ENCODE results near the gene RGS10.

Gene RGS10

DNA sequence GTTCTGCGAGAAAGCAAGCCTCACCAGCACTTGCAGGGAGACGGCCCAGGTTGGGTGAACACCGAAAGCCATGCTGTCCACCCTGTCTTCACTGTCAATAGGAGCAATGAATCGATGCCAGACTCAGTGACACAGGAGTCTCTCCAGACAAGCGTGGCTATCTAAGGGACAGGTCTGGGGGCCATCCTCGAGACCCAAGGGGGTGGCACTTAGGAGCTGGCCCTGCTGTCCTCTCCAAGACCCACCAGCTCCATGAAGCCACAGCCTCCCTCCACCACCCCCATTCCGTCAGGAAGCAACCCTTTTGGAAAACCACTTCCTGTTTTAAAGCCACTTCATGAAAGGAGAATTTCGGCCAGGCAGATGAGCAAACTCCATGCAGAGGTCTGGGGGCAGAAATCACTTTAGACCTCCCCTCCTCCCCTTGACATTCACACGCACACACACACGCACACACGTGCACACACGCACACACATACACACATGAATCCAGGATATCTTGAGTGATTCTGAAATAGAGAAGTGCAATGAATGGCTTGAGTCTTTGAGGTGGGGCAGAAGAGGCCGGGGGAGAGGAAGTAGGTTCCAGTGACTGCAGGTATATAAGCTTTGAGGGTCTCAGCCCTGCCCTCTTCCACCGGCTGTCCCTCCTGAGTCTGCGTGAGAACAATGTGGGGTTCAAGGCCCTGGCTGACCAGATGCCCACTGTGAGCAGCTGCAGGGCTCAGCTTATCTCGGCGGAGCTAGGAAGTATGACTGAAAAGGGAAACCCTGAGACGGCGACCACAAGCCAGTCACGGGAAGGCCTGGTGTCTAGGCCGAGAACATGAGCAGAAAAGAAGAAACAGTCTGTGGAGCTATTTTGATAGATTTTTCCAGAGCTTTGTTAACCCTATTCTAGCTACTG lies 25.0 kb downstream of the RGS10 start:
- DNase-seq: peak; percentile 48

DNA sequence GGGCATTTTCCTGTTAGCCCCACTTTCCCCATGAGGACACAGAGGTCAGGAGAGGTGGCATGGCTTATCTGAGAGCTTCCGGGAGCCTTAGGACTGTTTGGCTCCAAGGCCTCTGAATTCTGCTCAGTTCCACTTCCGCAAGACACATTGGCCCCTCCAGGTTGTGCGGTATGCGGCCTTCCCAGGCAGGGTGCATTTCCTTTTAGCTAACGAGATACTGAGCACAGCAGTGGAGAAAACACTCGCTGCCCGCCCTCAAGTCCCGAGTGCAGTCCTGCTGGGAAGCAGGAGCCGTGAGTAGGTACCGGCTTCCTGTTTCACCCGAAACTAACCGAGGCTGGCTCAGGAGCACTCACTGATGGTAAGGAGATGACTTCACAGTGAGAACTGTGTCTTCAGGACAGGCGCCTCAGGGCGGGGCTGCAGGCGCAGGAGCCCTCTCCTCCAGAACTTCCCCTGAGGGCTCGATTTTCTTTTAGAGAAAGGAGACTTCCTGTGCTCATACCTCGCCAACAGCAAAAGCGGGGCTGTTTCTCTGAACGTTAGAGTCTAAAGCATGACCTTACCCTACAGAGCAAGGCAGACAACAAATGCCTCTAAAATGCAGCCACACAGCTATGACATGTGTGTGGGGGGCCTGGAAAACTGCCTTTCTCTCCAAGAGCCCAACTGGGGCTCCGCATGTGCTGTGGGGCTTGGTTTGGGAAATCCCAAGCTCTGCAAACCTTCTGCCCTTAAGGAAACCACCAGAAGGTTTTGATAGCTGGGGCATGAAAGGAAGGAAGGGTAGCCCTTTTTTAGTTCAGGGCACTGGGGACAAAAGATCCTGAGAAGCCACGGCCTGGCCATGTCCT lies 25.9 kb downstream of the RGS10 start:
- DNase-seq: peak; percentile 46

DNA sequence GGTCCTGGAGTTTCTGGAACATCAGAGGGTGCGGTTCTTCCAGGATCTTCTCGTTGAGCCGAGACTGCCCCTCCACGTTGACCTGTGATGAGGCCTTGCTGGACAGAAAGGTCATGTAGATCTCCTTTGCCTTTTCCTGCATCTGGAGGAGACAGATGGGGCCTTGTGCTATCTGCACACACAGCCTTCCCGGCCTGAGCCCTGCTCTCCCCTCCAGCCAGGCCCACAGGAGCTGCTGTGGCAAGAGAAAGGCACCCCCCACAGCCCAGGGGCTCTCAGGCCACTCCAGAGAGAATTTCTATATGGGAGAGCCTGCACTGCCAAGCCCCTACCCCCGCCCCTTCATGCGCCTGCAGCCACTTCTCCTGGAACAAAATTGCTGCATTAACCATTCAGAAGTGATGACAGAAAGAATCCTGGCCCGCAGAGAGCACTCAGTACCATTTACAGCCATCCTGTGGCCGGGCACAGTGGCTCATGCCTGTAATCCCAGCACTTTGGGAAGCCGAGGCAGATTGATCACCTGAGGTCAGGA lies 26.9 kb downstream of the RGS10 start:
- no peak for DNase-seq

DNA sequence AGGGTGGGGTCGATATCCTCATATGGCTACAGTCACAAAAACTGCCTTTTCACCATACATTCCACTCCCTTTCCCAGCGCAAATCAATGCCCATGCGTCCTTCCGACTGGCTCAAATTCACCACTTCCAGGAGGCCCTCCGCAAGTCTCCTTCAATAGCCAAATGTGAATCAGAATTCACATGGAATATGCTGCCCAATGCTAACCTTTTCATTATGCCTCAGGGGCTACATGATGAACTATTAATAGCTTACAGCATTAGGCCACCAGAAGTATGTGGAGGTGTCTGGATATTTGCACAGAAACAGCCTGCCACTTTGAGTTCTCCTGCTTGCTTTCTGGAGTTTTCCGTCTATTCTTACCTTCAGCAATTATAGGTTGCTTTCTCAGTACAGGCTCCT lies 27.7 kb downstream of the RGS10 start:
- DNase-seq: no peak

DNA sequence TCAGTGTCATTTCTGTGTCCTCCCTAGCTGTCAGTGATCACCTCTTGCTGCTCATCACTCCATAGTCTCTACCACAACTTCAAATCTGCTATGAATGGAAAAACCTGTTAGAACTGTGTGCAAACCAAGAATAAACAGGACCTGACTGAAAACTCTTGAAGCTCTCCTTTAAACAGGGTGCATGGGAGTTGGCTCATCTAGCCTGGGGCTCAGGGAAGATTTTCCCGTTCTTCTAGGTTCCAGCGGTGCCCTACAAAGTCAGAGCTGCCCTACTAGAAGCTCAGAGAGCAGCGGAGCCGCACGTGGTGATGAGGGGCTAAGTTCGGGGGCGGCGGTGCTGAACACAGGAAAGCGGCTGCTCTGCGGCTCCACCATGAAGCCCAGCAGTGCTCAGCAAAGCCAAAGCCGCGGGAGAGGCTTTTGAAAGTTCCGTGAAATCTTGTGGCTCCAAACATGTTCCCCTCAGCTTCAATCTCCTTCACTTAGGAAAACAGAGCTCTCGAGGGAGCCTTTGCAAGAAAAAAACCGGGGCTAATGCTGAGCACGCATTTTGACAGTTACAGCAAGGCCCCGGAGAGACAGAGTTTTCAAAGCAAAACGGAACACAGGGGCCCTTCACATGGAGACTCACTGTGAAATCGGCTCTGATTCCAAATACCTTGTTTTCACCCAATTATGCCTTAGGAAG lies 30.5 kb downstream of the RGS10 start:
- no peak for DNase-seq

DNA sequence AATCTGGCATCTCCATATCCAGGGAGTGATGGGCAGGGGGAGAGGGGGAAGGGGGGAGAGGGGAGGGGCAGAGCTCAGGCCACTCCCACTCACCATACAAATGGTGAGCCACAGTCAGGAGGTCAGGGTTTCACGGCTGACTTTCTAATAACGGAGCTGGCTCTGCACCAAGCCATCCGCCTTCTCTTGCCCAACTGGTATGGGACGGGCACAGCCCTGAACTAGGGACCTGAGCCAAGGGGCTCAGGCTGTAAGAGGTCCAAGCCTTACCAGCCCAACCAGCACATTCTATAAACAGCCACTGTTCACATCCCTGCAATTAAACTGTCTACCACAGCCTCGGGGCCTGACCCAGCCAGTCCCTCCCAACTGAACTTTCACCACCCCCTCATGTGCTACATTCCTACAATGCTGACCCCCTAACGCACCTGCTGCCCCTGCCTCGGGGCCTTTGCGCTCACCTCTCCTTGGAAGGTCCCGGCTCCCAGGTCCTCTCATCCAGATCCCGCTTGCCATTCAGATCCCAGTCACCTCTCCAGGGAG lies 32.5 kb downstream of the RGS10 start:
- DNase-seq: no peak

DNA sequence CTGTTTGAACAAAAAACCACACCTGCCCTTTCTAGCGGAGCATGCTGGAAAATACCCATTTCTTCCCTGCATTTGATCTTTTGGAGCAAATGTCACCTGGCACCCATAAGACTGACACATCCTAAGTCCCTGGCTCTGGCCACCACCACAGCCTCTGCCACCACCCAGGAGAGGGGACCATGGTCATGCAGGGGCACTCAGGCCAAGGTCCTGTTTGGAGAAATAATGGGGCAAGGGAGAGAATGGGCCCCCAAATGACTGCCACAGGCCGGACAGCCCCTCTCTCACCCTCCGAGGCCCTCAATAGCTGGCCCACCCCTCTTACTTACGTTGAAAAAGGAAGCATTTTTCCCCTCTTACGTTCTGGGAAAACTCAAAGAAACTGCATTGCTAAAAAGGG lies 35.4 kb downstream of the RGS10 start:
- no peak for DNase-seq

DNA sequence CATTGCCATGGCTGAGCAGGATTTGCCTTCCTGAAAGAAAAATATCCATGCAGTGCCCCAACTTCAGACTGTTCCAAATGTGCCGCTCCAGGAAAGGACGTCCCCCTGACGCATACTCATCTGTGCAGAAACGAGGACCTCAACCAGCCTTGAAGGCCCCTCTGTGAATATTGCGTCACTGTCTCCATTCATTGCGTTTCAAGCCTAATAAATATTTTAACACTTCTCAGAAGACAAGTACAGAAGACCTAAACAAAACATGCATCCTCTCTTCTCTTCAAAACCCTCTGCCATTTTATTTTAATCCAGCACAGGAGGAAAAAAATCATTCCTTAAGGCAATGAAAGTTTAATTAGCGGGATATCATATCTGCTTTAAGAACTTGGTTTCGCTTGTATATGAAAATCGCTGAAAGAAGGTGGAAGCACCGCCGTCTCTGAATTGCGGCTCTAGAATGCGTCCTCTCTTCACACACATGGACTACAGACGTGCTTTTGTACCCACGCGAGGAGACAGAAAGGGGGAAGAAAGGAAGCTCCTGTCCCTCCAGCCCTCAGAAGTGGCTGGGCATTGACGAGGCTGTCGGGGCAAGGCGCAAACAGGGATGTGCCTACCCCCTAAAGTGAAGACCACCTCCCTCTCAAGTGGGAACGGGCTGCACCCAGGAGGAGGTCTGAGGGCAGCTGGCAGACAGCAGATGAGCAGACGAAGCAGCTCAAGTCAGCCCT lies 36.8 kb downstream of the RGS10 start:
- DNase-seq: no peak

DNA sequence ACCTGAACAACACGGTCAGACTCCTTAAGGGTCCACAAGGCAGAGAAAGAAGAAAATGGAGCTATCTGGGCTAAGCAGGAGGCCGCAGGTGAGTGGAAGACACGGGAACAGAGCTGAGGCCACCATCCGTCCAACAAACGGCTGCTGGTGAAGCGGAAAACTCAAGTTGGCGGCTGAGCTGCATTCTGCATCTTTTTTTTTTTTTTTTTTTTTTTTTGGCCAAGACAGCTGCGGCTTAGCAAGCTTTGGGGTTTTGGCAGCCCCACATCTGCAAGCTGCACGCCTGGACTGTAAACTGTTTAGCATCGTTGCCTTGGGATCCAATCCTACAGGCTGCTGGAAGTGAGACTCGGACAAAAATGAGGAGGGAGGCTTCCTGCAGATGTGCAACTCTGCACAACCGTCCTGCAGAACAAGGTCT lies 37.4 kb downstream of the RGS10 start:
- no peak for DNase-seq

DNA sequence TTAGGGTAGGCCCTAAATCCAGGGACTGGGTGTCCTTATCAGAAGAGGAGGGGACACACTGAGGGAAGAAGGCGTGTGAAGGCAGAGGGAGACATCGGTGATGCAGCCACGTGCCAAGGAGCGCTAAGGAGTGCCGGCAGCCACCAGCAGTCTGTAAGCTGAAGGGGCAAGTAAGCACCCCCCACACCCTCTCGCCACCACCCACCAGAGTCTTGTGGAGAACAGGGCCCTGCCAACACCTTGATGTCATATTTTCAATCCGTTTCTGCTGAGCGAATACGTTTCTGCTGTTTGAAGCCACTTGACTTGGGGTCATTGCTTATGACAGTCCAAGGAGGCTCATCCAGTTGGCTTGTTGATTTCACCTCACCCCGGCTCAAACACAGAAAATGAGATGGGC lies 37.9 kb downstream of the RGS10 start:
- DNase-seq: no peak

DNA sequence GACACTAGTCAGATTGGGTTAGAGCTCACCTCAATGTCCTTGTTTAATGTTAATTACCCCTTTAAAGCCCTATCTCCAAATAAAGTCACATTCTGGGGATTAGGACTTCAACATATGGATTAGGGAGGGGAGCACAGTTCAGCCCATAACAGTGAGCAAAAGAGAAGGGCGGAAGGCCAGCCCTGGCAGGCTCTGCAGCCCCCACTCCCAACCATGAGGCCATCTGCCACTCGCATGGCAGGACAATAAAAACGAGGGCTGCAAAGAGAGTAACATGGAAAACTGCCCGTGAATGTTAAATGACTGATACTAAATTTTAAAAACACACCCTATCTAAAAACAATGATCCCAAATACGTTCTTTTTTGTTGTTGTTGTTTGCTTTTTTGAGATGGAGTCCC lies 38.7 kb downstream of the RGS10 start:
- DNase-seq: no peak

DNA sequence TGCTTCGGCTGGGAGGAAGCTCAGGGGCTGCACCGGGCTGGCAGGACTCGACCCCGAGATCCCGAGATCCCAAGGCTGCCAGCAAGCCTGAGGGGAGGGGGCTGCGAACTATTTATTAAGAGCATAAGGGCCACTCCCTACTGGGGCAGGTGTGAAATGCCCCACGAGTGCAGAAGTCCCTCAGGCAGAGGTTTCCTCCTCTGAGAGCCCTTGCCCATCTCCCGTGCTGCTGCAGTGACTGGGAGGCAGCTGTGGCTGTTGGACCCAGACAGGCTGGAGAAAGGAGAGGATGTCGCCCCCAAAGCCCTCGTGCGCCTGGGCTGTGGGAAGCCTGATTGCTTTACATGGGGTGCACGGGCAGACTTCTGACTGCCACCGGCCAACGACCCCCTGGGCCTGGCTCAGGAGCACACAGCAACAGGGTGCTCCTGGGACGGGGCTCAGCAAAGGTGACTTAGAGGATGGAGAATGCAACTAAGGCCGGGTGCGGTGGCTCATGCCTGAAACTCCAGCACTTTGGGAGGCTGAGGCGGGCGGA lies 39.8 kb downstream of the RGS10 start:
- no peak for DNase-seq

DNA sequence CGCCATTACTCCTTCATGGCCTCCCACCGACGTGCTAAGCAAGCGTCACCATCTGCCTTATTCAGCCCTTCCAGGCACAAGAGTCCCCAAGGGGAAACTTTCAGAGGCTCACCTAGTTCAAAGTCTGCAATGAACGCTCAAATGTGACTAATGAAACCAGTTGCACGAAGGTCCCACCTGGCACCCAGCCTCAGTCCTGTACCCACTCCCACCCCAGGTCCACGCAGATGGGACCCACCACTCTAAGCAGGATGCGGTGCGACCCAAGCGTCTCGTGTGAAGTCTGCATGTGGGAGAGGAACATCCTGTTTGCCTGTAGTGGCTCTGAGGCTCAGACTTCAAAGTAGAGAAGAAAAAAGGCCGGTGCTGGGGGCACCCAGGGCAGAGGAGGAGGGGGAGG lies 40.3 kb downstream of the RGS10 start:
- DNase-seq: peak; percentile 79

DNA sequence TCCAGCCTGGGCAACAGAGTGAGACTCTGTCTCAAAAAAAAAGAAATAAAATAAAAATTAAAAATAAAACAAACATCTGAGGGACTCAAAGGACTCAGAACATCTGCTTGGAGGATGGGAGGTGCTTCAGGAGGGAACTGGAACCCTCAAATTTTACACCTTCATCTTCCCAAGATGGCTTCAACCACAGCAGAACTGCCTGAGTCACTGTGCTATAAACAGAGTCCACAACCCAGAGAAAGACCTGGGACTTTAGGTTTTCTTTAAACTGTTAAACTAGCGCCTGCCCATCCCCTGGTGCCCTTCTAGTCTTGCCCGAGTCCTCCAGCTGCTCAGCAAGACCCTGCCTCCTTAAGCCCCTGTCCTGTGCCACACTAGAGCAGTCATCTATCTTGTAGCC lies 40.8 kb downstream of the RGS10 start:
- no peak for DNase-seq

DNA sequence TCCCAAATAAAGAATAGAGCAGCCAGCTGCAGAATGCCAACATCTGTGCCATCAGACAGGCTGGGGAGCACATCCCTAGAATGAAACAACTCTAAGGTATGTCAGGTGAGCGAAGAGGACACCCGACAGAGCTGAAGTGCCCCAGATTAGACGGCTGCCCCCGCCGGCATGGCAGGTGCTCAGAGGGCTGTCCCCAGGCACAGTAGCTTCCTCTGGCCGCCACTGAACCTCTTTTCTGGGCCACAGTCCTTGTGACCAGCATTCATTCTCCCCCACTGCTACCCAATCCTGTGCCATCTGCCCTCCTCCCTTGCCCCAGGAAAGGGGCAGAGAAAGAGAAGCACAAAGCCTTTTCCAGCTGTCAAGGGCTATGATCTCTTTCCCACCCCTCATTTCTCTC lies 41.7 kb downstream of the RGS10 start:
- no peak for DNase-seq

DNA sequence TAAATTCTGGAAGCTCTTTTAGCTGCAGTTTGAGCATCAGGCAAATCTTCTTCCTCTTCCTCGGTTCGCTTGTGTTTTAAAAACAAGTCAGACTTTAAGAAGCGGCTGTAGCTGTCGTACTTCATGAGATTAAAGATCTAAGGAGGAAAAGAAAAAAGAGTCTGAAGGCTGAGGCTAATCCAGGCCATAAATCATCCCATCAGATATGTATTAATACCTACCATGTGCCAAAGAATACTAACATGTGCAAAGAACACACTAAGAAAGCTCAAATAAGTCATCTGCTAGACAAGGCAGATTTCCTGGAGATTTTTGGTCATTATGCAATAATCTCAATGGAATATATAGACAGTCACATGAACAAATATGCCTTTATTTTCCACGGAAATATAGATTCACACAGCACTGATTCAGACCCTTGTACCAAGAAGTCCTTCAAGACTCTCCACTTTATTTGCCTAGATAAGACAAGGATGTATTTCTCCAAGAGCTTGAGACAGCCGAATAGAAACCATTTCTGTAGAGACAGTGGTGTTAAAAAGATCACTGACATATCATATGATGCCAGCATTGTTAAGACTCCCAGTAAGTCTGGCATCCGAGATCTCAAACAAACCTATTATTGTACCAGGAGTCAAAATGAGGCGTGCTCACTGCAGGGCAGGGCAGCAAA lies 42.3 kb downstream of the RGS10 start:
- DNase-seq: no peak

DNA sequence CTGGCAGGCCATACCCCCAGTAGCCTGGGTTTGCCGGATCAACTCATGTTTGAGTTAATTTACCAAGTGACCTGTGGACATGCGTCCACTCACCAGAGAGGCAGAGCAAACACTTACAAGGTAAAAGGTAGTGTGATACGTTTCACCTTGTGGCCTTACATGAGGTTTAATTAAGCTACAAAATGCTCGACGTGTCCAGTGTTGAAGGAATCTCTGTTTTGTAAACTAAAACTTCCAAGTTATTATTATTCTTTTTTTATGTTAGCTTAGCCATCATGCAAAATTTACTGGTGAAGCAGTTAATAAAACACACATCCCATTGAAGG lies 42.9 kb downstream of the RGS10 start:
- no peak for DNase-seq

DNA sequence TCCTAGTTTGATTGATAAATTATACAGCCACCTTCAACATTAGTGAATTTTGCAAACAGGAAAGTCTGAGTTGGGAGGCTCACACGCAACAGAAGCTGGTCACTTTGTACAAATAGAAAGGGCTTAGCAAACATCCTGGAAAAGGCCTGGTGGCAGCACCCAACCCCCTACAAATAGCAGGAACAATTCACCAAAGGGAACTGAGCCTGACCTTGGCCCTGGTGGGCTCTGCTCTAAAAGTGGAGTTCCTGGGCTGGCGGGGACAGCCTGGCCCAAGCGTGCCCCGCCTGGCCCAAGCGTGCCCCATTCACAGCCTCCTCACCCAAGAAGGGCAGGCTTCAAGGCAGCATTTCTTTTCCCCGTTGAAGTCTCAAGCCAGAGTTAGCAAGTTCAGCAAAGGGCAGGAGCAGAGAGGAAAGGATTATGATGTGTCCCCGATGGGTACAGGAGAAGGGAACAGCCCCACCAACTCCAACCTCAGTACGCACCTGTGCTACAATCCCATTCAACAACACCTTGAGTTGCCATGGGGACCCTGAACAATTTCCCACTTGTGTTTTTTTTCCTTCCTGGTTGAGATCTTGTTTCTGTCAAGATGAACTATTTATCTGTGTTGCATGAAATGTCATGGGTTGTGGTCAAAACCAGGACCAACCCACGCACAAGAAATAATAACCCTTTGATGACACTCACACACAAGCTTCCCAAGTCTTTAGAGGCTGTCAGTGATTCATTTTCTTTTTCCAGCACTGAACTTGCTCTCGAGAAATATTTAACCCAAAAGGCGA lies 43.4 kb downstream of the RGS10 start:
- DNase-seq: no peak

DNA sequence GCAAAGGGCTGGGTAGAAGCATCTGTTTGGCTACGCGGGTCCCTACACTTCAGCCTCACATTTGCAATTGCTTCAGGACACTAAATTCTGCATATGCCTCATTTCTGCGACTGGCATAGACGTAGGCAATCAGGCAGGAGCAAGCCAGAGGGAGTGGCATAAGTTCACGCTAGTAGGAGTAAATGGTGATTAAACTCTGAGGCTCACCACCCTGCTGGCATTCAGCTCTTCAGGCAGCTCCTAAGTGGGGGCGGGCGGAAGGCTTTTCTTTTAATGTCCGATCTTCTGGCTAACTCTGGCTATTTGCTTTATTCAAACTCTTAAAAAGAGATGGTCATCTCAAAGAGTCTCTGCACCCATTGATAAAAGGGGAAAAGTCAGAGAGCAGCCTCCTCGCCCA lies 45.3 kb downstream of the RGS10 start:
- no peak for DNase-seq

DNA sequence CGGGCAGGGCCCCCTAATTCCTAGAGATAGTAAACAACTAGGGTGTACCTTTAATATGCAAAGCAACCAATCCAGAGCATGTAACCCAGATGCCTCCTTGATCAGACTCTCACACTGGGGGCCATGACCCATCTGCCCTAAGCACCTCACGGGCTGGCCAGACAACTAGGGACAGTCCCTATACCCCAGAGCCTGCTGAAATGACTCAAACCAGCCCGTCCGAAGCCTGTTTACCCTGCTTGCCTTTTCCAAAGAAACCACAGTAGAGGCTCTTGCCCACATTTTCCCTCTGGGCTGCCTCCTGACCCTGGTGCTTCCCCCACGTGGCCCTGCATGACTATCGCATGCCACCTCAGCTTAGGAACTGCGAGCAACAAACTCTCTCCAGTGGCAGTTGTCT lies 46.2 kb downstream of the RGS10 start:
- DNase-seq: no peak

DNA sequence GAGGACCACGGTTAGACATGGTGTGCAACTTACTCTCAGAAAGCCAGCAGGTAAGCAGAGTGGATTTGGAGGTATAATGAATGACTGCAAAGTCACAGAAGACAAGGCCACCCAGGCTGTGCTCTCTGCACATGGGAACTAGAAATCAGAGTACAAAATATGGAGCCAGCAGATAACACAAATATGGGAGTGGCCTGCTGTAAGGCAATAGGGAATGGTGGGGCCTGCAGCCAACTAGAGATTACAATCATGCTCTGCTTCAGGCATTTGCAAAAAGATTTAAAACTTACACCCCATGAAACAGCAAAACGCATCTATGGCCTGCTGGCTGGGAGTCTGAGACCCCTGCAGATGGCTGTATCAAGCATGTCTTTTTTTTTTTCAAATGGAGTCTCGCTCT lies 47.0 kb downstream of the RGS10 start:
- no peak for DNase-seq
